GM19351 (cell line): ENCODE measurements around the gene RASGRP2.

Source experiments
- ATAC-seq: cut with Tn5 transposase; IDR thresholded peaks from one replicate; pipeline ENCODE4 v1.9.1; 2021; ENCODE audit warnings: mild to moderate bottlenecking, moderate library complexity; ENCODE audit not compliant: unreplicated experiment

Gene RASGRP2

GRCh38 chr11:64720640-64721358, 23.1 kb downstream of the RASGRP2 start:
- ATAC-seq, result no peak

GRCh38 chr11:64720167-64720566, 23.8 kb downstream of the RASGRP2 start:
- ATAC-seq, result no peak

- ATAC-seq, result no peak
Observed at GRCh38 chr11:64719406-64719805, 24.5 kb downstream of the RASGRP2 start.

GRCh38 chr11:64718780-64719124, 25.2 kb downstream of the RASGRP2 start:
- ATAC-seq, result no peak

GRCh38 chr11:64718084-64718779, 25.7 kb downstream of the RASGRP2 start:
- no peak for ATAC-seq

- ATAC-seq, result no peak
Observed at GRCh38 chr11:64717268-64717578, 26.7 kb downstream of the RASGRP2 start.

GRCh38 chr11:64716473-64717267, 27.3 kb downstream of the RASGRP2 start:
- no peak for ATAC-seq

- no peak for ATAC-seq
Observed at GRCh38 chr11:64715756-64716472, 28.0 kb downstream of the RASGRP2 start.

GRCh38 chr11:64715110-64715509, 28.8 kb downstream of the RASGRP2 start:
- no peak for ATAC-seq

GRCh38 chr11:64714666-64715065, 29.3 kb downstream of the RASGRP2 start:
- no peak for ATAC-seq

GRCh38 chr11:64713781-64714363, 30.1 kb downstream of the RASGRP2 start:
- no peak for ATAC-seq

GRCh38 chr11:64713016-64713707, 30.8 kb downstream of the RASGRP2 start:
- ATAC-seq, result no peak

GRCh38 chr11:64712430-64713015, 31.4 kb downstream of the RASGRP2 start:
- no peak for ATAC-seq

GRCh38 chr11:64711956-64712362, 32.0 kb downstream of the RASGRP2 start:
- ATAC-seq, result no peak

- ATAC-seq, result no peak
Observed at GRCh38 chr11:64711138-64711955, 32.6 kb downstream of the RASGRP2 start.

GRCh38 chr11:64710418-64711137, 33.4 kb downstream of the RASGRP2 start:
- no peak for ATAC-seq

- no peak for ATAC-seq
Observed at GRCh38 chr11:64705501-64705900, 38.4 kb downstream of the RASGRP2 start.

GRCh38 chr11:64703048-64703447, 40.9 kb downstream of the RASGRP2 start:
- ATAC-seq, result no peak
